ENCODE data around the gene GREM1.

DNA sequence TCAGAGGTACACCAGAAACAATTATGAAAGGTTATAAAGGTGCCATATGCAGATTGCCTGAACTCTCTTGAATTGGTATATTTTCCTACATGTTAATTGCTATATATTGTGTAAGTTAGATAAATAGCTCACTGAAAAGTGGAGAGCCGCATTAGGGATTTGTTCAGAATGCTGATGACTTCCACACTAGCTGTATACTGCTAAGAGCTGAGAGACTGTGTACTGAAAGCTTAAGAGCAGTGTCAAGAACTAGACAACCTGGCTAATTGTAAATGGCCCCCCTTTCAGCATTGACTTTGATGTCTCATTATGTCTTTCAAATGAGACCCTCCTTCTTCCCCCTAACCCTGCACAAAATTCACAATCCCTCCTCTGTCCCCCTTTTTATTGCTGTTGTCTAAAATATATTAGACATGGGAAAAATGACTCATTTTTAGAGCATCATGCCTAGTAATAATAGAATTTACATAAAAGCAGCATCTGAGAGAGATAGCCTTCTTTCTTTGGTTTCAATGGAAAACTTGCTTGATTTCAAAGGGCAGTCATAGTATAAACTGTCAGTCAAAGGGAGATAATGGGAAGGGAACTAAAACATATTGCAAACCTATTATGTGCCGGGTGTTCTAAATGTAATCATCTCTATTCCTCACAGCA is 34.7 kb upstream of the GREM1 start:
- TF ChIP-seq, protein P1, sequence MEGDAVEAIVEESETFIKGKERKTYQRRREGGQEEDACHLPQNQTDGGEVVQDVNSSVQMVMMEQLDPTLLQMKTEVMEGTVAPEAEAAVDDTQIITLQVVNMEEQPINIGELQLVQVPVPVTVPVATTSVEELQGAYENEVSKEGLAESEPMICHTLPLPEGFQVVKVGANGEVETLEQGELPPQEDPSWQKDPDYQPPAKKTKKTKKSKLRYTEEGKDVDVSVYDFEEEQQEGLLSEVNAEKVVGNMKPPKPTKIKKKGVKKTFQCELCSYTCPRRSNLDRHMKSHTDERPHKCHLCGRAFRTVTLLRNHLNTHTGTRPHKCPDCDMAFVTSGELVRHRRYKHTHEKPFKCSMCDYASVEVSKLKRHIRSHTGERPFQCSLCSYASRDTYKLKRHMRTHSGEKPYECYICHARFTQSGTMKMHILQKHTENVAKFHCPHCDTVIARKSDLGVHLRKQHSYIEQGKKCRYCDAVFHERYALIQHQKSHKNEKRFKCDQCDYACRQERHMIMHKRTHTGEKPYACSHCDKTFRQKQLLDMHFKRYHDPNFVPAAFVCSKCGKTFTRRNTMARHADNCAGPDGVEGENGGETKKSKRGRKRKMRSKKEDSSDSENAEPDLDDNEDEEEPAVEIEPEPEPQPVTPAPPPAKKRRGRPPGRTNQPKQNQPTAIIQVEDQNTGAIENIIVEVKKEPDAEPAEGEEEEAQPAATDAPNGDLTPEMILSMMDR (IDR thresholded peaks at IDR 0.05) = no peak
- no peak for TF ChIP-seq POLR2A (IDR thresholded peaks at IDR 0.05)
- no peak for TF ChIP-seq EP300 (IDR thresholded peaks at IDR 0.05)
- no peak for TF ChIP-seq POLR2AphosphoS5 (IDR thresholded peaks at IDR 0.05)

Data from upper lobe of left lung (tissue), 4 donors.